ENCODE data around the gene DST. TPM values are rescaled to one million over a fixed set of nuclear protein-coding genes. Genes with fewer than 3 reads are reported as not detected.

The DST gene
- total and polyA plus RNA-seq, 4 donors, result 325 to 525 (median 420) TPM

- WGBS (ENCODE audit: insufficient coverage), result 100% methylated on average over 2 of the region's 4 CpGs
- H3K27me3 ChIP-seq (ENCODE audit: control insufficient read depth, insufficient read depth, low read length), result no peaks in the 10 kb centered on the region
- H3K4me3 ChIP-seq (ENCODE audit: low read depth, low read length), result no peak overlapping the region
- no peaks in the 10 kb centered on the region for H3K4me1 ChIP-seq (ENCODE audit: control insufficient read depth, insufficient read depth, low read length)
- no peaks in the 10 kb centered on the region for H3K9me3 ChIP-seq (ENCODE audit: control insufficient read depth, insufficient read depth, low read length)
- peaks cover 19% of the 10 kb centered on the region for H3K36me3 ChIP-seq (ENCODE audit: control insufficient read depth, insufficient read depth, low read length)
- DNase-seq (ENCODE audit: low read depth in 4 of 6, low spot score in 6 of 6), result no peak
- no peak overlapping the region for H3K27ac ChIP-seq (ENCODE audit: low read depth, low read length)
Observed at GRCh38 chr6:56640374-56640773, 2.3 kb downstream of the DST start.

DNA sequence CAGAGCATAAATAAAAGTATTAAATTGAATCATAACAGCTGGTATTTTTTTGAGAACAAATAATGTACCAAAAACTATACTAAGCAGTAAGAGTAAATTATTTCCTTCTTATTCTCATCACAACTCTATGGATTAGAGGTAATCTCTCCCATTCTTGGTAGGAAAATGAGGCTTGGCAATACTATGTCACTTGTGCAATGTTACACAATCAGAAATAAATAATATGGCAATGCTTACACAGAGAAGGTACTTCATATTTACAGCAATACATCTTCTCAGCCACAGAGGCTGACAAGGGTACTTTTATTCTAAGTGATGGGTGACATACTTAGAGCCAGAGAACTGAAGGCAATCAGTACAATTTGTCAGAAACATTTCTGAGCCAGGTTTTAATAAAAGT, 3.9 kb downstream of the DST start:
- H3K27me3 ChIP-seq (ENCODE audit: control insufficient read depth, insufficient read depth, low read length), result no peaks in the 10 kb centered on the region
- H3K4me1 ChIP-seq (ENCODE audit: control insufficient read depth, insufficient read depth, low read length), result no peaks in the 10 kb centered on the region
- DNase-seq (ENCODE audit: low read depth in 4 of 6, low spot score in 6 of 6), result no peak
- H3K9me3 ChIP-seq (ENCODE audit: control insufficient read depth, insufficient read depth, low read length), result no peaks in the 10 kb centered on the region
- no peak overlapping the region for H3K4me3 ChIP-seq (ENCODE audit: low read depth, low read length)
- H3K27ac ChIP-seq (ENCODE audit: low read depth, low read length), result no peak overlapping the region
- H3K36me3 ChIP-seq (ENCODE audit: control insufficient read depth, insufficient read depth, low read length), result peaks cover 14% of the 10 kb centered on the region

GRCh38 chr6:56637640-56638039, 5.0 kb downstream of the DST start:
- Histone ChIP-seq H3K36me3 (ENCODE audit: control insufficient read depth, insufficient read depth, low read length) (peaks cover 21% of the 10 kb centered on the region), H3K27ac (ENCODE audit: low read depth, low read length) (no peak overlapping the region)

DNA sequence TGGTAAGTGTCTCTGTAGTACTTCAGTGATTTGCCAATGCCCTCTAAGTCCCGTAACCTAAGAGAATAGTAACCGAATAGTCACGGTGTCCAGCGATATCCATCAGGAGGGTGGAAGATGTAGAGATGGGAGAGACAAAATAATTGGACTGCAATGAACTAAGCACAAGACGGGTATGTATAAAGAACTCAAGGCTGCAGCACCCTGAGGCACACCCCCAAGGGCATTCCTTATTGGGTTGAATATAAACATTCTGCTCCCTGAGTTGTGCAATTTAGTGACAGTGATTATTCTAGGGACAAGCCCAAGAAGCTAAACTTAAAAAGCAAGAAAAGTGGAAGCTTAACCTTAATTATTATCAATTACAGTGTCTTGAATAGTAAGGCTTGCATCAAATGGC, 14.6 kb downstream of the DST start:
- H3K36me3 ChIP-seq (ENCODE audit: control insufficient read depth, insufficient read depth, low read length), result peaks cover 6% of the 10 kb centered on the region
- no peak overlapping the region for H3K4me3 ChIP-seq (ENCODE audit: low read depth, low read length)
- H3K9me3 ChIP-seq (ENCODE audit: control insufficient read depth, insufficient read depth, low read length), result no peaks in the 10 kb centered on the region
- no peaks in the 10 kb centered on the region for H3K27me3 ChIP-seq (ENCODE audit: control insufficient read depth, insufficient read depth, low read length)
- DNase-seq (ENCODE audit: low read depth in 4 of 6, low spot score in 6 of 6), result no peak
- no peaks in the 10 kb centered on the region for H3K4me1 ChIP-seq (ENCODE audit: control insufficient read depth, insufficient read depth, low read length)
- 97% methylated on average over 5 of the region's 5 CpGs for WGBS (ENCODE audit: insufficient coverage)
- no peak overlapping the region for H3K27ac ChIP-seq (ENCODE audit: low read depth, low read length)

More at GRCh38 chr6:56637640-56638039, 5.0 kb downstream of the DST start:
- Histone ChIP-seq H3K4me3 (ENCODE audit: low read depth, low read length) (no peak overlapping the region), H3K4me1 (ENCODE audit: control insufficient read depth, insufficient read depth, low read length) (no peaks in the 10 kb centered on the region), H3K9me3 (ENCODE audit: control insufficient read depth, insufficient read depth, low read length) (no peaks in the 10 kb centered on the region), H3K27me3 (ENCODE audit: control insufficient read depth, insufficient read depth, low read length) (no peaks in the 10 kb centered on the region)
- no CpG with 5 or more reads among the region's 2 CpGs for WGBS (ENCODE audit: insufficient coverage)
- peak in 5 of 6 donors; percentile 42 to 90 (median 61) for DNase-seq (ENCODE audit: low read depth in 4 of 6, low spot score in 6 of 6)

DNA sequence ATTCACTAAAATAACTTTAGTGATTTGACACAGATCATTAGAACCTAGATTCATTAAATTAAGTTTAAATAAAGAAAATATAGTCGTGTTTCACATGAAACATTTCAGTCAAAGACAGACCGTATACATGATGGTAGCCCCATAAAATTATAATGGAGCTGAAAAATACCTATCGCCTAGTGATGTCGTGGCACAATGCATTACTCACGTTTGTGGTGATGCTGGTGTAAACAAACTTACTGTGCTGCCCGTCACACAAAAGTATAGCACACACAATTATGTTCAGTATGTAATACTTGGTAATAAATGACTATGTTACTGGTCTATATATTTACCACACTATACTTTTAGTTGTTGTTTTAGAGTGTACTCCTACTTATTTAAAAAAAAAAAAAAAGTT, 17.3 kb downstream of the DST start:
- no peak for DNase-seq (ENCODE audit: low read depth in 4 of 6, low spot score in 6 of 6)
- Histone ChIP-seq H3K4me1 (ENCODE audit: control insufficient read depth, insufficient read depth, low read length) (no peaks in the 10 kb centered on the region), H3K9me3 (ENCODE audit: control insufficient read depth, insufficient read depth, low read length) (no peaks in the 10 kb centered on the region), H3K27me3 (ENCODE audit: control insufficient read depth, insufficient read depth, low read length) (no peaks in the 10 kb centered on the region), H3K4me3 (ENCODE audit: low read depth, low read length) (no peak overlapping the region), H3K36me3 (ENCODE audit: control insufficient read depth, insufficient read depth, low read length) (peaks cover 5% of the 10 kb centered on the region), H3K27ac (ENCODE audit: low read depth, low read length) (no peak overlapping the region)
- no CpG with 5 or more reads among the region's 6 CpGs for WGBS (ENCODE audit: insufficient coverage)

DNA sequence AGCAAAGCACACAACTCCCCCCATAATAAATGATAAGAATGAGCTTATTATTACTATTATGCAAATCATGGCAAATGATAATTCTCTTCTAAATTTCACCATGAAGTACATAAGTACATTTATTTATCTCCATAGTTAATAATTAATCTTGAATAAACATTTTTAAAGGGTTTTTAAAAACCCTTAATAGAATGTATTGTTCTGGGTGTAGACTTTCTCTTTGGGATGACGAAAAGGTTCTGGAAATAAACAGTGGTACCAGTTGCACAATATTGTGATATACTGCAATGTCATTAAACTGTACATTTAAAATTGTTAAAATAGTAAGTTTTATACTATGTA, 18.0 kb downstream of the DST start:
- Histone ChIP-seq H3K36me3 (ENCODE audit: control insufficient read depth, insufficient read depth, low read length) (peaks cover 5% of the 10 kb centered on the region), H3K27ac (ENCODE audit: low read depth, low read length) (no peak overlapping the region), H3K4me1 (ENCODE audit: control insufficient read depth, insufficient read depth, low read length) (no peaks in the 10 kb centered on the region), H3K27me3 (ENCODE audit: control insufficient read depth, insufficient read depth, low read length) (no peaks in the 10 kb centered on the region), H3K9me3 (ENCODE audit: control insufficient read depth, insufficient read depth, low read length) (no peaks in the 10 kb centered on the region), H3K4me3 (ENCODE audit: low read depth, low read length) (no peak overlapping the region)
- WGBS (ENCODE audit: insufficient coverage), result no CpG with 5 or more reads among the region's 1 CpG
- DNase-seq (ENCODE audit: low read depth in 4 of 6, low spot score in 6 of 6), result no peak

DNA sequence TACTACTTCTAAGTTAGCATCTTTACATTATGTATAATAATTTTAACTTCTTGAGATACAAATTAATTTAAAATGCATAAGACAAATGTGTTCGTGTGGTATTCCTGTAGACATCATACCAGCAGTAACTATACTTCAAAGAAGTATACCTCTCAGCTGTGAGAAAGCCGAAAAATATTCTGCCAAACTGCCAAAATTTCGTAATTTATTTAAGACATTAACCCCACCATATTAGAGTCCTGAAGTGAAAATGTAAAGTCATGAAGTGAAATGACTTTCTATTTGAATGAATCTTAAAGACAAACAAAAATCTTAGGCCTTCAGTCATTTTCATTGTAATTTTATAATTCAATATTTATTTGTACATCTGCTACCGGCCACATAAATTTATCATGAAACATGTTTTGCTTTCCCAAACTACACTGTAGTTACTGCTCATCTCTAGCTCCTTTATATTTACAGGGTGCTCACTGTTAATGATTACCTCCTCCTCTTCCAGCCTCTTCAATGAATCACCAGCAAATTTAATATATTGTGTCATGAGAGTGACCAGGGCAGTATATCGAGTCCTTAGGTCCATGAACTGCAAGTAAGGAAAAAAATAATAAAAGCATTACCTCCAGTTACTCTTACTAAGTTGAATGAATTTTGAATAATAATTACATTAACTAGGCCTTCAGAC, 18.5 kb downstream of the DST start:
- Histone ChIP-seq H3K9me3 (ENCODE audit: control insufficient read depth, insufficient read depth, low read length) (no peaks in the 10 kb centered on the region), H3K36me3 (ENCODE audit: control insufficient read depth, insufficient read depth, low read length) (peaks cover 5% of the 10 kb centered on the region), H3K4me1 (ENCODE audit: control insufficient read depth, insufficient read depth, low read length) (no peaks in the 10 kb centered on the region), H3K27ac (ENCODE audit: low read depth, low read length) (no peak overlapping the region), H3K27me3 (ENCODE audit: control insufficient read depth, insufficient read depth, low read length) (no peaks in the 10 kb centered on the region), H3K4me3 (ENCODE audit: low read depth, low read length) (no peak overlapping the region)
- DNase-seq (ENCODE audit: low read depth in 4 of 6, low spot score in 6 of 6), result no peak
- 100% methylated on average over 1 of the region's 5 CpGs for WGBS (ENCODE audit: insufficient coverage)

DNA sequence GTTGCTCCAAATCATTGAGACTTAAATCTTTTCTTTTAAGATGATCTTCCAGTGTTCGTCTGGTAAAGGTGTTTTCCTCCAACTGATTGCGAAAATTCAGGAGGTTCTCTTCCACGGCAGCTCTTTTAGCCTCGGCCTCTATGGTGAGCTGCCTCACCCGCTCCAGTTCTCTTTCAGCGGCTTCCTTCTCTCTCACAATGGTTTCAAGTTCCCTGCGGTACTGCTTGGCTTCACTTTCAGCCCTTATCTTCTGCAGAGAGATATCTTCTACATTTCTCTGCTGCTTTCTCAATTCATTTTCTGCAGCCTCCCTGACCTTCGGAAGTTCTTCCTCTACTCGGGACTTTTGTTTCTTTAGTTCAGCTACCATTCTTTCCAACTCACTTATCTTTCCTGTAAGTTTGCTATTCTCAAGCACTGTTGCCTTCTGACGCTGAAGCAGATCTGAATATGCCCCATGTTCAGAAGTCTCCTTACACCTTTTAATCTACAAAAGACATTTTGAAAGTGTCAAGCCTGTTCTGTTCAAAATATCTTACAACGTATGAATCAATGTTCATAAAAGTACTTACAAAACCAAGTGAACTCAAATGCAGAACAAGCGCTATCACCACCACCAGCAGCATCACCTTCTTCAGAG, 22.3 kb downstream of the DST start:
- no peaks in the 10 kb centered on the region for H3K27me3 ChIP-seq (ENCODE audit: control insufficient read depth, insufficient read depth, low read length)
- no peak overlapping the region for H3K27ac ChIP-seq (ENCODE audit: low read depth, low read length)
- no peak overlapping the region for H3K4me3 ChIP-seq (ENCODE audit: low read depth, low read length)
- H3K9me3 ChIP-seq (ENCODE audit: control insufficient read depth, insufficient read depth, low read length), result no peaks in the 10 kb centered on the region
- H3K36me3 ChIP-seq (ENCODE audit: control insufficient read depth, insufficient read depth, low read length), result peaks cover 12% of the 10 kb centered on the region
- no peaks in the 10 kb centered on the region for H3K4me1 ChIP-seq (ENCODE audit: control insufficient read depth, insufficient read depth, low read length)
- WGBS (ENCODE audit: insufficient coverage), result 94% methylated on average over 11 of the region's 12 CpGs
- no peak for DNase-seq (ENCODE audit: low read depth in 4 of 6, low spot score in 6 of 6)

GRCh38 chr6:56618050-56618449, 24.6 kb downstream of the DST start:
- H3K9me3 ChIP-seq (ENCODE audit: control insufficient read depth, insufficient read depth, low read length), result no peaks in the 10 kb centered on the region
- peaks cover 12% of the 10 kb centered on the region for H3K36me3 ChIP-seq (ENCODE audit: control insufficient read depth, insufficient read depth, low read length)
- no peak for DNase-seq (ENCODE audit: low read depth in 4 of 6, low spot score in 6 of 6)
- WGBS (ENCODE audit: insufficient coverage), result 100% methylated on average over 2 of the region's 3 CpGs
- no peaks in the 10 kb centered on the region for H3K4me1 ChIP-seq (ENCODE audit: control insufficient read depth, insufficient read depth, low read length)
- H3K27ac ChIP-seq (ENCODE audit: low read depth, low read length), result no peak overlapping the region
- no peaks in the 10 kb centered on the region for H3K27me3 ChIP-seq (ENCODE audit: control insufficient read depth, insufficient read depth, low read length)
- no peak overlapping the region for H3K4me3 ChIP-seq (ENCODE audit: low read depth, low read length)

DNA sequence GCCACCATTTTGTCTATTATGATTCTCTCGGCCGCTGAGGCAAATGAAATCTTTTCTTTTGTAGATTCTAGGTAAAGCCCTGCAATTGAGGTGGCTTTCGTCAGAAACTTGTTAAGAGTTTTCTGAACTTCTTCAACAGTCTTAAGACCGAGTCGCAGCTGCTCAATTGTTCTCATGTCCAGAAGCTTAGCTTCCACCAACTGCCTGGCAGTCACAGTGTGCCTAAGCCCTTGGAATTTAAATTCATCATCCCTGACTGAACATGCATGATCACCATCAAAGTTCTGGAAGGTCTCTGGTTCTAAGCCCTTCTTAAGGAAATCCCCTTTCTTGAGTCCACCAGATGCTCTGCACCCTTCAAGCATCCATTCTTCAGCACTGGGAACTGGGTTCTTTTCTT, 25.7 kb downstream of the DST start:
- DNase-seq (ENCODE audit: low read depth in 4 of 6, low spot score in 6 of 6), result no peak
- Histone ChIP-seq H3K27ac (ENCODE audit: low read depth, low read length) (no peak overlapping the region), H3K9me3 (ENCODE audit: control insufficient read depth, insufficient read depth, low read length) (no peaks in the 10 kb centered on the region), H3K4me1 (ENCODE audit: control insufficient read depth, insufficient read depth, low read length) (no peaks in the 10 kb centered on the region), H3K27me3 (ENCODE audit: control insufficient read depth, insufficient read depth, low read length) (no peaks in the 10 kb centered on the region), H3K4me3 (ENCODE audit: low read depth, low read length) (no peak overlapping the region), H3K36me3 (ENCODE audit: control insufficient read depth, insufficient read depth, low read length) (peaks cover 8% of the 10 kb centered on the region)
- 100% methylated on average over 1 of the region's 5 CpGs for WGBS (ENCODE audit: insufficient coverage)

Measured in spinal cord (tissue), 10 donors.